ENCODE results near the gene FARP1. TPM values are rescaled to one million over a fixed set of nuclear protein-coding genes. Genes with fewer than 3 reads are reported as not detected.

FARP1 gene
- total and polyA plus RNA-seq, 10 of the 15 experiments (the other 5 are each of a cell fraction or from before 2014, with no cell fraction given): 0.17 to 6.9 (median 0.68) TPM

DNA sequence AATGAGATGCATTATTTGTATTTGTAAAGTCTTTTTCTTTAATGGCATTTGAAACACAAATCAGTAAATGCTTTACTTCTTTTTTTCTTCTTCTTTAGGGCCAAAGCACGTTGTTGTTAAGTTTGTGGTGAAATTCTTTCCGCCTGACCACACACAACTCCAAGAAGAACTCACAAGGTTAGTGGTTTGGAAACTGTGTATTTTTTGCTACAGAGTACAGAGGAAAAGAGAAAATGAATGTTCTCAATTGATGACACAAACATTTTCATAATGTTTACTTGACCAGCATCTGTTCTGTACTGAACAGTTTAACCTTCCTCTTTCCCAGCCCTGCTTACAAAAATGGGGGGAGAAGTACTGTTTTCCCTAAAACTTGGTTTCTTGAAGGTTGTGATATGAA is 225.1 kb downstream of the FARP1 start (continued):
- no peak for TF ChIP-seq CEBPB (IDR thresholded peaks at IDR 0.05; ENCODE audit: borderline replicate concordance in 1 of 2, low read depth in 2 of 2, low read length in 2 of 2)
- no peak for TF ChIP-seq RBBP5 (conservative IDR thresholded peaks at IDR 0.05)
- TF ChIP-seq SMAD1 (IDR thresholded peaks at IDR 0.05; ENCODE audit: low read depth, partially characterized antibody): no peak
- TF ChIP-seq CBX3 (IDR thresholded peaks at IDR 0.05; ENCODE audit: borderline replicate concordance, low read depth): no peak
- no peak for TF ChIP-seq ZNF217 (IDR thresholded peaks at IDR 0.05)
- TF ChIP-seq, protein P1, sequence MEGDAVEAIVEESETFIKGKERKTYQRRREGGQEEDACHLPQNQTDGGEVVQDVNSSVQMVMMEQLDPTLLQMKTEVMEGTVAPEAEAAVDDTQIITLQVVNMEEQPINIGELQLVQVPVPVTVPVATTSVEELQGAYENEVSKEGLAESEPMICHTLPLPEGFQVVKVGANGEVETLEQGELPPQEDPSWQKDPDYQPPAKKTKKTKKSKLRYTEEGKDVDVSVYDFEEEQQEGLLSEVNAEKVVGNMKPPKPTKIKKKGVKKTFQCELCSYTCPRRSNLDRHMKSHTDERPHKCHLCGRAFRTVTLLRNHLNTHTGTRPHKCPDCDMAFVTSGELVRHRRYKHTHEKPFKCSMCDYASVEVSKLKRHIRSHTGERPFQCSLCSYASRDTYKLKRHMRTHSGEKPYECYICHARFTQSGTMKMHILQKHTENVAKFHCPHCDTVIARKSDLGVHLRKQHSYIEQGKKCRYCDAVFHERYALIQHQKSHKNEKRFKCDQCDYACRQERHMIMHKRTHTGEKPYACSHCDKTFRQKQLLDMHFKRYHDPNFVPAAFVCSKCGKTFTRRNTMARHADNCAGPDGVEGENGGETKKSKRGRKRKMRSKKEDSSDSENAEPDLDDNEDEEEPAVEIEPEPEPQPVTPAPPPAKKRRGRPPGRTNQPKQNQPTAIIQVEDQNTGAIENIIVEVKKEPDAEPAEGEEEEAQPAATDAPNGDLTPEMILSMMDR (IDR thresholded peaks at IDR 0.05 in 2 of 3, conservative IDR thresholded peaks at IDR 0.05 in 1 of 3; ENCODE audit: control insufficient read depth in 2 of 3, extremely low read depth in 1 of 3, insufficient read depth in 1 of 3, low read depth in 3 of 3, low read length in 3 of 3): no peak
- TF ChIP-seq, protein P2, sequence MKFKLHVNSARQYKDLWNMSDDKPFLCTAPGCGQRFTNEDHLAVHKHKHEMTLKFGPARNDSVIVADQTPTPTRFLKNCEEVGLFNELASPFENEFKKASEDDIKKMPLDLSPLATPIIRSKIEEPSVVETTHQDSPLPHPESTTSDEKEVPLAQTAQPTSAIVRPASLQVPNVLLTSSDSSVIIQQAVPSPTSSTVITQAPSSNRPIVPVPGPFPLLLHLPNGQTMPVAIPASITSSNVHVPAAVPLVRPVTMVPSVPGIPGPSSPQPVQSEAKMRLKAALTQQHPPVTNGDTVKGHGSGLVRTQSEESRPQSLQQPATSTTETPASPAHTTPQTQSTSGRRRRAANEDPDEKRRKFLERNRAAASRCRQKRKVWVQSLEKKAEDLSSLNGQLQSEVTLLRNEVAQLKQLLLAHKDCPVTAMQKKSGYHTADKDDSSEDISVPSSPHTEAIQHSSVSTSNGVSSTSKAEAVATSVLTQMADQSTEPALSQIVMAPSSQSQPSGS (IDR thresholded peaks at IDR 0.05; ENCODE audit: low read length): no peak
- TF ChIP-seq, protein P3, sequence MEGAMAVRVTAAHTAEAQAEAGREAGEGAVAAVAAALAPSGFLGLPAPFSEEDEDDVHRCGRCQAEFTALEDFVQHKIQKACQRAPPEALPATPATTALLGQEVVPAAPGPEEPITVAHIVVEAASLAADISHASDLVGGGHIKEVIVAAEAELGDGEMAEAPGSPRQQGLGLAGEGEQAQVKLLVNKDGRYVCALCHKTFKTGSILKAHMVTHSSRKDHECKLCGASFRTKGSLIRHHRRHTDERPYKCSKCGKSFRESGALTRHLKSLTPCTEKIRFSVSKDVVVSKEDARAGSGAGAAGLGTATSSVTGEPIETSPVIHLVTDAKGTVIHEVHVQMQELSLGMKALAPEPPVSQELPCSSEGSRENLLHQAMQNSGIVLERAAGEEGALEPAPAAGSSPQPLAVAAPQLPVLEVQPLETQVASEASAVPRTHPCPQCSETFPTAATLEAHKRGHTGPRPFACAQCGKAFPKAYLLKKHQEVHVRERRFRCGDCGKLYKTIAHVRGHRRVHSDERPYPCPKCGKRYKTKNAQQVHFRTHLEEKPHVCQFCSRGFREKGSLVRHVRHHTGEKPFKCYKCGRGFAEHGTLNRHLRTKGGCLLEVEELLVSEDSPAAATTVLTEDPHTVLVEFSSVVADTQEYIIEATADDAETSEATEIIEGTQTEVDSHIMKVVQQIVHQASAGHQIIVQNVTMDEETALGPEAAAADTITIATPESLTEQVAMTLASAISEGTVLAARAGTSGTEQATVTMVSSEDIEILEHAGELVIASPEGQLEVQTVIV (IDR thresholded peaks at IDR 0.05; ENCODE audit: borderline replicate concordance, partially characterized antibody): no peak
- TF ChIP-seq, protein P4, sequence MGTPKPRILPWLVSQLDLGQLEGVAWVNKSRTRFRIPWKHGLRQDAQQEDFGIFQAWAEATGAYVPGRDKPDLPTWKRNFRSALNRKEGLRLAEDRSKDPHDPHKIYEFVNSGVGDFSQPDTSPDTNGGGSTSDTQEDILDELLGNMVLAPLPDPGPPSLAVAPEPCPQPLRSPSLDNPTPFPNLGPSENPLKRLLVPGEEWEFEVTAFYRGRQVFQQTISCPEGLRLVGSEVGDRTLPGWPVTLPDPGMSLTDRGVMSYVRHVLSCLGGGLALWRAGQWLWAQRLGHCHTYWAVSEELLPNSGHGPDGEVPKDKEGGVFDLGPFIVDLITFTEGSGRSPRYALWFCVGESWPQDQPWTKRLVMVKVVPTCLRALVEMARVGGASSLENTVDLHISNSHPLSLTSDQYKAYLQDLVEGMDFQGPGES (IDR thresholded peaks at IDR 0.05): no peak
- TF ChIP-seq, protein P5, sequence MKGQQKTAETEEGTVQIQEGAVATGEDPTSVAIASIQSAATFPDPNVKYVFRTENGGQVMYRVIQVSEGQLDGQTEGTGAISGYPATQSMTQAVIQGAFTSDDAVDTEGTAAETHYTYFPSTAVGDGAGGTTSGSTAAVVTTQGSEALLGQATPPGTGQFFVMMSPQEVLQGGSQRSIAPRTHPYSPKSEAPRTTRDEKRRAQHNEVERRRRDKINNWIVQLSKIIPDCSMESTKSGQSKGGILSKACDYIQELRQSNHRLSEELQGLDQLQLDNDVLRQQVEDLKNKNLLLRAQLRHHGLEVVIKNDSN (IDR thresholded peaks at IDR 0.05; ENCODE audit: borderline replicate concordance, extremely low read length, insufficient read depth, low read depth, low read length): no peak
- TF ChIP-seq PML (IDR thresholded peaks at IDR 0.05; ENCODE audit: low read length): no peak
- TF ChIP-seq, protein P6, sequence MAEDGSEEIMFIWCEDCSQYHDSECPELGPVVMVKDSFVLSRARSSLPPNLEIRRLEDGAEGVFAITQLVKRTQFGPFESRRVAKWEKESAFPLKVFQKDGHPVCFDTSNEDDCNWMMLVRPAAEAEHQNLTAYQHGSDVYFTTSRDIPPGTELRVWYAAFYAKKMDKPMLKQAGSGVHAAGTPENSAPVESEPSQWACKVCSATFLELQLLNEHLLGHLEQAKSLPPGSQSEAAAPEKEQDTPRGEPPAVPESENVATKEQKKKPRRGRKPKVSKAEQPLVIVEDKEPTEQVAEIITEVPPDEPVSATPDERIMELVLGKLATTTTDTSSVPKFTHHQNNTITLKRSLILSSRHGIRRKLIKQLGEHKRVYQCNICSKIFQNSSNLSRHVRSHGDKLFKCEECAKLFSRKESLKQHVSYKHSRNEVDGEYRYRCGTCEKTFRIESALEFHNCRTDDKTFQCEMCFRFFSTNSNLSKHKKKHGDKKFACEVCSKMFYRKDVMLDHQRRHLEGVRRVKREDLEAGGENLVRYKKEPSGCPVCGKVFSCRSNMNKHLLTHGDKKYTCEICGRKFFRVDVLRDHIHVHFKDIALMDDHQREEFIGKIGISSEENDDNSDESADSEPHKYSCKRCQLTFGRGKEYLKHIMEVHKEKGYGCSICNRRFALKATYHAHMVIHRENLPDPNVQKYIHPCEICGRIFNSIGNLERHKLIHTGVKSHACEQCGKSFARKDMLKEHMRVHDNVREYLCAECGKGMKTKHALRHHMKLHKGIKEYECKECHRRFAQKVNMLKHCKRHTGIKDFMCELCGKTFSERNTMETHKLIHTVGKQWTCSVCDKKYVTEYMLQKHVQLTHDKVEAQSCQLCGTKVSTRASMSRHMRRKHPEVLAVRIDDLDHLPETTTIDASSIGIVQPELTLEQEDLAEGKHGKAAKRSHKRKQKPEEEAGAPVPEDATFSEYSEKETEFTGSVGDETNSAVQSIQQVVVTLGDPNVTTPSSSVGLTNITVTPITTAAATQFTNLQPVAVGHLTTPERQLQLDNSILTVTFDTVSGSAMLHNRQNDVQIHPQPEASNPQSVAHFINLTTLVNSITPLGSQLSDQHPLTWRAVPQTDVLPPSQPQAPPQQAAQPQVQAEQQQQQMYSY (CRISPR knock-in tag; IDR thresholded peaks at IDR 0.05): no peak
